Left renal pelvis (tissue), 4 donors: ENCODE results near the gene ABHD12B. TPM values are rescaled to one million over a fixed set of nuclear protein-coding genes. Genes with fewer than 3 reads are reported as not detected.
"Not testable (repeated sequence)": the region's sequence is repeated elsewhere in the genome, so short reads cannot be mapped to it uniquely, and the experiment has no call there.

Experiments
- DNase-seq, 4 donors: peaks; one replicate each; pipeline ENCODE4 v3.0.0-alpha.2; 2013; ENCODE audit warnings: low read depth in 4 of 4, low spot score in 3 of 4
- polyA plus RNA-seq, 4 donors: library from polyadenylated mRNA; unstranded; fragments of 120-200 nt; gene quantifications; one replicate each; pipeline ENCODE4 v1.2.1, GENCODE V29; 2013; ENCODE audit not compliant: insufficient read length in 4 of 4

The ABHD12B gene
- polyA plus RNA-seq, 4 donors = 0.32 to 1.5 (median 1.0) TPM

DNA sequence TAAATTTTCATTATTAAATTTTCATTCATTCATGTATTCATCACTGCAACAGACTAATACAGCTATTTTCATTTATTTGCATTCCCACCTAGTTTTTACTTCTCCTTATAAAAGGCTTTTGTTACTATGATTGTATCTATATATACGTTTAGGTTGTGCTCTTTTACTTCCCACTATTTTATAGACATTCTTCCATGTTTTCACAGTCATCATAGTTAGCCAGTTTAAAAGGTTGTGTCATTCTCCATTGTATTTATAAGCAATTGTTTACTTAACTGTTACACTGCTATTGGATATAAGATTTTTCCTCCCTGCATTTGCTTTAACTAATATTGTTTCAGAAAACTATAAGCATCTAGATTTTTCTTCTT, 12.0 kb downstream of the ABHD12B start:
- DNase-seq = no peak

DNA sequence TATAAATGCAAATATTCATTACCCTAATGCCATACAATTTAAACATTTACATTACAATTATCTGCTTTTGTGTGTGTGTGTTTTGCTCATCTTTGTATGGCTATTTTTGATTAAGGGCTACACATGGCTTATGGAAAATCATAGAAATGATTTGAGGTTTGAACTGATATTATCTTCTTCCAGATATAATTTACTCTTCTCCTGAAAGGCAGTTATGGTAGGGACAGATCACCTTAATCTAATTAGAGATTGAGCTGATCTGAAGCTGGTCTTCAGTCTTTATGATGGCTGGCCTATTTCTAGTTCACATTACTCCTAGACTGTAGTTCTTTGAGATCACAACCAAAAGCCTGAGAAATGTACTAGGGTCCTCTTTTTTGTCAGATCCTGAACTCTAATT, 15.6 kb downstream of the ABHD12B start:
- no peak for DNase-seq

DNA sequence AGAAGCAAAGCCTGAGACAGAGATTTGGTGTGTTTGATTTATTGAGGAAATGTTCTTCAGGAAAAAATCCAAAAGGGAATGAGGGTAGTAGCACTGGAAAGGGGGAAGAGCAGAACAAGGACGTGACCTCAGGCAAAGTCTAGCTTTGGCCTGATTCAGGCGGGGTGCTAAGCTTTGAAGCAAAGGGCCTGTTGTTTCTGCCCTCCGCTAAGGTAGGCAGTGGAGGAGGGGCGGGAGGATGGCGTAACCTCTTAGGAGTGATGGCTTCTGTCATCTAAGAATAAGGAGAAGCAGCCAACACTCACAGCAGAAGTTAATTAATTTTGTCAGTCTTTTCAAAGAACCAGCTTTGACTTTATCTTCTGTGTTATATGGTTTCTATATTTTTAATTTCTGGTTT, 20.4 kb downstream of the ABHD12B start:
- no peak for DNase-seq

DNA sequence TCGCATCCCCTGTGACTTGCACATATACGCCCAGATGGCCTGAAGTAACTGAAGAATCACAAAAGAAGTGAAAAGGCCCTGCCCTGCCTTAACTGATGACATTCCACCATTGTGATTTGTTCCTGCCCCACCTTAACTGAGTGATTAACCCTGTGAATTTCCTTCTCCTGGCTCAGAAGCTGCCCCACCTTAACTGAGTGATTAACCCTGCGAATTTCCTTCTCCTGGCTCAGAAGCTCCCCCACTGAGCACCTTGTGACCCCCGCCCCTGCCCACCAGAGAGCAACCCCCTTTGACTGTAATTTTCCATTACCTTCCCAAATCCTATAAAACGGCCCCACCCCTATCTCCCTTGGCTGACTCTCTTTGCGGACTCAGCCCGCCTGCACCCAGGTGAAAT, 24.6 kb downstream of the ABHD12B start:
- DNase-seq = not testable (repeated sequence)

DNA sequence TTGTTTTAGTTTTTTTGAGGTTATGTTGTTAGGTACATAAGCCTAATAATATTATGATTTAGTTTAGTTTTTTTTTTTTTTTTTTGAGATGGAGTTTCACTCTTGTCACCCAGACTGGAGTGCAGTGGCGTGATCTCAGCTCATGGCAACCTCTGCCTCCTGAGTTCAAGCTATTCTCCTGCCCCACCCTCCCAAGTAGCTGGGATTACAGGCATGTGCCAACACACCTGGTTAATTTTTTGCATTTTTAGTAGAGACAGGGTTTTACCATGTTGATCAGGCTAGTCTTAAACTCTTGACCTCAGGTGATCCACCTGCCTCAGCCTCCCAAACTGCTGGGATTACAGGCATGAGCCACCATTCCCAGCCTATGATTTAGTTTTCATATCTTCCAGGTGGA, 25.2 kb downstream of the ABHD12B start:
- not testable (repeated sequence) for DNase-seq

DNA sequence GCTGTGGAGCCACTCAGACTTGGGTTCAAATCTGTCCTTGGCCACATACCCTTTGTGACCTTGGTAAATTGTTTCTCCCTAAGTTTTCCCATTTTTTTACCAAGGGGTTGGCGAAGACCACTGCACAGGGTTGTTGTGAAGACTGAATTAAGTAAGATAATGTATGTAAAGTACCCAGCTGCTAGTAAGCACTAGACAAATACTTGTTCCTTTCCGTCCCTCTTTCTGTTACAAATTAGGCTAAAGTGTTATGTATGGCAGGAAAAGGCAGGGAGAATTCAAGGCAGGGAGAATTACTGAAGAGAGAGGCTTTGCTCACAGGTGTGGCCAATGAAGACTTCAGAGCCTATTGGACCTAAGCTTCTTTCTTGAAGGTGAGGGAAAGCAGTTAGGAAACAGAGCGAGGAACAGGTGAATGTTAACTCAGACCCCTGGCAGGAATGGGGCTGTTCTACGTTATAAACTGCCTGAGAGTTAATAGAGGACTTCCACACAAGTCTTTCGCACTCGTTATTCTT, 25.9 kb downstream of the ABHD12B start:
- no peak for DNase-seq

DNA sequence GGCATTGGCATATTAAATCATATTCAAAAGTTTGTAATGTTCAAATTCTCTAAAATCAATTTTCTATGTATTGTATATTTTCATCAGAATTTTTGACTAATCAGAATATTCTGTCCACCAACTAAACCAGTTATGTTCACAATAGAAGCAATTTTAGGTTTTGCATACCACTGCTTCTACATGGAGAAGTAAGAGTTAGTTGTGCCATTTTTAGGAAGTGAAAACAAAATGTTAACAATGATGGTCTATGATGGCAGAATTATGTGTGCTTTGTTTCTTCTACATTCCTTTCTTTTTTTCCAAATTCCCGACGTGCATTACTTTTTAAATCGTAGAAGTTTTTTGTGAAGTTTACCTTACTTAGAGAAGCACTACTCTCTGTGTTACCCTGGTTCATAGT, 29.5 kb downstream of the ABHD12B start:
- no peak for DNase-seq

DNA sequence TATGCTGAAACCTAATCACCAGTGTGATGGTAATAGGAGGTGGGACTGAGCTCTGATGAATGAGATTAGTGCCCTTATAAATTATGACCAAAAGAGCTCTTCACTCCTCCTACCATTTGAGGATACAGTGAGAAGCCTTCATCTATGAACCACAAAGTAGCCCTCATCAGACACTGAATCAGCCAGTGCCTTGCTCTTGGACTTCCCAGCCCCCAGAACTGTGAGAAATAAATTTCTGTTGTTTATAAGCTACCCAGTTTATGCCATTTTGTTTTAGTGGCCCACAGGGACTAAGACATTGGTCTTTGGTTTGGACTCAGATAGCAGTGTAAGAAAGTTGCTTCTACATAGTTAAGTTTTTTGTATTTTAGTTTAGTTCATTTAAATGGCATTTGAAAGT, 32.9 kb downstream of the ABHD12B start:
- no peak for DNase-seq

DNA sequence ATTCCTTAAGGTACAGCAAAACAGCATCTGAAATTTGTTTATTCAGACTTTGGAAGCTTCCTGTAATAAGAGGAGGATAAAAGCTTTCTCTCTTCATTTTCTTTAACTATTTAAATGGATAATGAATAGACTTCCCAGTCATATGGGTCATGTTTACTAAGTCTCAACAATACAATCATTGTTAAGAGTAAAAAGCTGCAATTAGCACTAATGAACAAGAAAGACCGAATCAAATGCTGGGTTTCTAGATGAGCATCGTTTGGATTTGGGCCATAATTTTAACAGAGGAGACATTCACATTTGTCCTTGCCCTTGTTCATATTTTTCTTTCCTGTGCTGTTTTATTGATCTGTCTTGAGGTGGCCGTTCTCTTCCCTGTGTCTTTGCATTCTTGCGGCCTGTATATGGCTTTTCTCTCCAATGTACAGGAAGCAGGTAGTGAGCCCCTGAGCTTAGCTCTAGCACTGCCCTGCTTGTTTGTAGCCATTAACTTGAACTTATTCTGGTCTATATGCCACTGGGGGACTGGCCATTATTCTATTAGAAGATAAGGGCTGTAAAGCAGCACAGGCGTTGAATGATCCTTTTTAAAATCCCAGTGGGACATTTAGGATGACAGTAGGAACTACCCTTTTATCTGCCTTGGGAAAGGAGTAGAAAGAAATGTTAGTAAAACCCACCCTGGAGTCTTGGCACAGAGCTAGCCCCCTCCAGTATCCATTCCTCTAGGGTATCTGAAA, 34.6 kb downstream of the ABHD12B start:
- DNase-seq = no peak

DNA sequence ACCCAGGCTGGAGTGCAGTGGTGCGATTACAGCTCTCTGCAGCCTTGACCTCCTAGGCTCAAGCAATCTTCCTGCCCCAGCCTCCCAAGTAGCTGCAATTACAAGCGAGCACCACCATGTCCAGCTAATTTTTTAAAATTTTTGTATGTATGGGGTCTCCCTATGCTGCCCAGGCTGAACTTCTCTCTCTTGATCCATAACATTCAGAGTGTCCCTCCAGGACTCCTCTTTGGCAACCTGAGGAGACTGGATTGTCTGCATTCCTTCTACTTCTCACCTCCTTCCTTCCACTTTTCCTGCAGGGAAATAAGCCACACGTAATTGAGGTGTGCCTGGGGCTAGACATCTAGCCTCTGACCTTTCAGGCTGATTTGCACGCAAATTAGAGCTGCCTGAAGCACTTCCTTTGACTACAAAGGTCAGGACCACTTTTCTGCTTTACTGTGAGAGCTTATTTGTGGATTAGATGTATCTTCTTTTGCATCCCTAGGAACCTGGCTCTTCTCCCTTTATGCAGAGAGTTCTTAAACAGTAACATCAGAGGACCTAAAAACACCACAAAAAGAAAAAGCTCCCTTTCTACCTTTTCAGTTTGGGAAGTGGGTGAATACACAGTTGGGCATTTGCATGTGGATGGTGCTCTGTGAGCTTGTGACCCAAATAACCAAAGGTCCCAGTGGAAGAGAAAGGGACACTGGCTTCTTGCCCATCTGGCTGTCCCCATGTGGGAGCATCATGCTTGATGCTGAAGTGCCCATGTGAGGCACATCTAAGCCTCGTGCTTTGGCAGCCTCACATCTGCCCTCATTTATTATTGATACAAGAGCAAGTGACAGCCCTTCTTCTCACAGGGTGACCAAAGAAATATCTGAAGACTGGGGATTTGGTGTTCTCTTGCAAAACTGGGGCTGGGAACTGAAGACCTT, 38.9 kb downstream of the ABHD12B start:
- no peak for DNase-seq

DNA sequence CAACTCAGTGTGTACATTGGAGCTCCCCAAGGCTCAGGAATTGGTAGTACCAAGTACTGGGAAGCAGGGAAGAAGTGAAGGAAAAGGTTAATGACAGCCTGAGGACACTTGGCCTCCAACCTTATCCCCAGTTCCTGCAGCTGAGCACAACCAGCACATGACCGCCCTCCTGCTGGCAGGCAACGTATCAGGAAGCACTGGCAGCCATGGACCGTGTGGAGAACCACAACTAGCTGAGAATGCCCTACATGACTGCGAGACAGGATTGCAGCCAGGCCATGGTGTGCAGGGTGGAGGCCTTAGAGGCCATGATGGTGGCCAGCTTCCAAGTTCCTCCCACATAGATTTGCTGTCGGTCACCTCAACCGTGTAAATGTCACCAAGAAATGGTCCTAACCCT, 45.6 kb downstream of the ABHD12B start:
- no peak for DNase-seq

DNA sequence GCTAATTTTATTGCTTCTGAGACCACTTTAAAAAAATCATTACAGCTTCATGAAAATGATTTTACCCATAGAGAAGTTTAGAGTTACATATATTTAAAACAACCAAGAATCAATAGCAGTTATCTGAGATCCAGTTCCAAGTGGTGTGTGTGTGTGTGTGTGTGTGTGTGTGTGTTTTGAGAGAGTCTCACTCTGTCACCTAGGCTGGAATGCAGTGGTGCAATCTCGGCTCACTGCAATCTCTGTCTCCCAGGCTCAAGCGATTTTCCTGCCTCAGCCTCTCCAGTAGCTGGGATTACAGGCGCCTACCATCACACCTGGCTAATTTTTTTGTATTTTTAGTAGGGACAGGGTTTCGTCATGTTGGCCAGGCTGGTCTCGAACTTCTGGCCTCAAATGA, 47.7 kb downstream of the ABHD12B start:
- DNase-seq = not testable (repeated sequence)

DNA sequence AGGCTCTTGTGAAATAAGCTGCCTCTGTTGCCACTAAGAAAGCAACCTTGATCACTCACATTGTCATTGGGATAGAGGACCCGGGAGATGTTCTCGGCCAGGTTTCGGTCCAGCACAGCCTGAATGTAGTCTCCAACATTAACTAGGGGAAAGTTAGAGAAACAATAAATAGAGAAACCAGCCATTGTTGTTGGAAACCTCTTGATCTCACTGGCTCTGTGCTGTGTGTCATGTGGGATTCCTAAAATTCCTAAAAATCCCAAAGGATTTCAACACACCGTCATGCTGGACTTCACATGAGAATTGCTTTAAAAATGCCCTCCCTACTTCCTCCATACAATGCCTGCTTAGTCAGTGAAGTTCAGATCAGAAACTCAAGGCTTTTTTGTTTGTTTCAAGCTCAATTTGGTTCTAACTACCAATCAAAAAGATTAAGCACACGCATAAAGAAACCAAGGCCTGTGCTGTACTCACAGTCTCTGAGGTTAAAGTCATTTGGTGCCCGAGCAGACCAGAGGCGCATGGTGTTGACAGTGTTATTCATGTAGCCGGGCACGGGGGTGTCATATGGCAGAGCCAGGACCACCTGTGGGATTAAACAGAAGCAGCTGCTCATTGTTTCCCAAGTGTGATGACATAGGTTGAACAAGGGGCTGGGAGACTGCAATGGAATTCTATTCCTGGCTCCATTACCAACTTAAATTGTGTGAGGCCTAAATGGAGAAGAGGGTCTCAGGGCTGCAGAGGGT, 48.8 kb downstream of the ABHD12B start:
- peak in 1 of 4 donors; percentile 11 for DNase-seq

DNA sequence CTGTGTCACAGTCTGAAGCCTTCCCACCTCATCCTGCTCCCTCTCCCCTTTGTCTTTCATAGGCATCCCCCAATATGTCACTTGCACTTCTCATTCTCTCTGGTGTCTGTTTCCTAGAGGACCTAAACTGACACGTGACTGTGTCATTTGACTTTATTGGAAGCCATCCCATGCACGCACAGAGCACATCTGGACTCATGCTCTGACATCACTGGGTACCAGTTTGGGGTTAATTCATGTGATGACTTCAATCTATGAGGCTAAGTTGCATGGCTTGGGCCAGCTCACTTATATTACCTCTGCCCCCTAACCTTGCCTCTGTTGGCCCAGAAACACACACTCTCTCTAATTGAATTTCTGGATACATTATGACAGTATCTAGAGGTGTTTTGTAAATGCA, 51.0 kb downstream of the ABHD12B start:
- DNase-seq = no peak

DNA sequence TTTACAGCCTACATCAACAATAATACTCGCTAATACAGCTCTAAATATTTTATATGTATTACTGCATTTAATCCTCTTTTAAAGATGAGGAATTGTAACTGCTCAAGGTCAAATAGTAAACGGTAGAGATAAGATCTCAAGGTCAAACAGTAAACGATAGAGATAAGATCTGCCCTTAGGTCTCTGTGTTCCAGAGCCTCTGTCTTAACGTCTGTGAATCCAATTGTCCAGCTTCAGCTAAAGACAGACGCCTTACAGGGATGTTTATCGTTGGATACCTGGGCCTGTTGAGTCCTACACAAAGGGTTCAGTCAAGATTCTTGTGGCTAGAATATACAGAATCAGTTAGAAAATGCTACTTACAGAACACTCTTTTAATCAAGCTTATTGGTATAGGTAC, 52.4 kb downstream of the ABHD12B start:
- no peak for DNase-seq

DNA sequence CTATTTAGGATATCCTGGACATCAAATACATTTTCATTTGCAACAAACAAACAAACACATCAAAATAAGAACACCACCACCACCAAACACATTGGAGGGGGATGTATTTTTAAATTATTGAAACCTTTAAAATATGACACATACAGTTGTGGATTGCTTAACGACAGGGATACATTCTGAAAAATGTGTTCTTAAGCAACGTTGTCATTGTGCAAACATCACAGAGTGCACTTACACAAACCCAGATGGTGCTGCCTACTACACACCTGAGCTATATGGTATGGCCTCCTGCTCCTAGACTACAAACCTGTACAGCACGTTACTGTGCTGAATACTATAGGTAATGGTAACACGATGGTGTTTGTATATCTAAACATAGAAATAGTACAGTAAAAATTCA, 53.0 kb downstream of the ABHD12B start:
- DNase-seq = no peak

DNA sequence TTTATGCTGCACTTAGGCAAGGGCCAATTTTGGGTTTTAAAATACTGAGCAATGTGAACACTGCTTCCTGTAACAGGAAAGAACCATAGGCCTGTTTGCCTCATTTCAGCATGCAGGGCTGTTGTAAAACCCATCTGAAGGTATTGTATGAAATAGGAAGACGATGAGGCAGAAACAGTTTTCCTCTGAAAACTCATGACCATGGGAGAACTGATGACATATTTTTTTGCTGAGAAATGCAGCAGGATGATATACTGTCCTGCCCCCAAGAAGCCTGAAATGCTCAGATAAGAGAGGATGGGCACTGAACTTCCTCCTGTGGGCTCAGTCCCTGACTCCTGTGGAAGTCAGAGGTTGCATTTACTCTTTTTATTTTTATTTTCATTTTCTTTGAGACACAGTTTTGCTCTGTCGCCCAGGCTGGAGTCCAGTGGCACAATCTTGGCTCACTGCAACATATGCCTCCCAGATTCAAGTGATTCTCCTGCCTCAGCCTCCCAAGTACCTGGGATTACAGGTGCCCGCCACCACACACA, 55.1 kb downstream of the ABHD12B start:
- no peak for DNase-seq

DNA sequence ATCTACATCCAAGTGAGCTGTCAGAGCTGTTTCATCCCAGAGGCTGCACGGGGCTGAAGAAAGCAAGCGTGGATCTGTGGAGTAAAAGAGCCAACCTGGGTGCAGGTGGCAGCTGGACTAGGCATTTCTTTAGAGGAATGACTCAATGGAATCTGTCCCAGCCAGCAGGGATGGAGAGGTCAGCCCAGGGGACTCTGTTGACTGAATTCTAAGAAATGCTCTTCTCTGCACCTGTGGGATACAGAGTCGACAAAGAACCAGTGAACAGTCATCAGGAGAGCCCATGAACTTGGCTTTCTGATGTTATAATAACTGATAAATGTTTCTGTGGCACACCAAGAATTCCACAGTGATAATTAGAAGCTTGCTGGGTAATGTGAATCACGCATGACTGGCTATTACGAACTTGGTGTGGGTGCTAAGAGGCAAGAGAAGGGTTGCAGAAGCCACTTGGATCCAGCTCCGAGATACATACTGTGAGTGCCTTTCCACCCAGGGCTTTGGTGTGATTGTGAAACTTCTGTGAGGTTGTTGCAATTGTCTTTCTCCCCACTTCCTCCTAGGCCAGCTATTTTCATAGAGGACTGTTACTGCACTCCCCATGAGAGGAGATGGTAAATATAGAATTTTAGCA, 56.3 kb downstream of the ABHD12B start:
- DNase-seq = no peak

DNA sequence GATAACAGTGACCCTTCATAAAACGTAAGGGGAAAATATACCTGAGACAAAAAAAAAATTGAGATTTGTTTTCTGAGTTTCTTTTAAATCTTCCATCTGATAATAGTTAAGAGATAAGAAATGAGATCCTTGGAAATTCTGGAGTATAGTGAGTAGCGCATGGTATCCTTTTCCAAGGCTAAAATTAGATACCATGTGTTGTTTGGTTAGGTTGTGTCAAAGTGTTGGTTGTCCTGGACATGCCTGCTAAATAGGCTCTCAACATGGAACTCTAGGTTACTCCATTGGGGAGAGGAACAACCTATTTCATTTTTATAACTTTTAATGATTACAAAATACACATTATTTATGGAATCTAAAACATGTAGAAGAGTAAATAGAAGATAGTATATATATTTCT, 57.7 kb downstream of the ABHD12B start:
- no peak for DNase-seq

DNA sequence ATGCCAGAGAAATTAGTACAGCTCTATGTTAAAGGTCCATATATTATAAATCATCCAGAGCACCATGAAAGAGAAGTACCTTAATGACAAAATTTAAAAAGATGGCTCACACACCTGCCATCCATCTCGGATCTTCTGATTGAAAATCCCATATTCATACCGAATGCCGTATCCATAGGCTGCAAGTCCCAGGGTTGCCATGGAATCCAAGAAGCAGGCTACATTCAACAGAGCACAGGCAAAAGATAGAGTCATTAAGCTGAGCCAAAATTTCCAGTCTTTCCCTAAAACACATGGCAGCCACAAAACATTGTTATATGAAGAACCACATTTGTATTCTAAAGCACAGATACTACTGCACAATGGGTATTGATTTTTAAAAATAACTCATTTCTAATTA, 59.7 kb downstream of the ABHD12B start:
- DNase-seq = no peak
